ENCODE measurements around the gene CLDND2. TPM values are rescaled to one million over a fixed set of nuclear protein-coding genes. Genes with fewer than 3 reads are reported as not detected.

Gene CLDND2
- total RNA-seq, 1 experiment from 2014 or later, result 0.95 TPM

- Histone ChIP-seq H3K27ac (ENCODE audit: low read length) (no peak overlapping the region), H3K4me3 (ENCODE audit: low read depth in 2 of 2, low read length in 2 of 2) (no peak overlapping the region), H3K27me3 (ENCODE audit: control insufficient read depth, insufficient read depth, low read length) (no peaks in the 10 kb centered on the region), H3K36me3 (ENCODE audit: control insufficient read depth, insufficient read depth, low read length) (no peaks in the 10 kb centered on the region), H3K4me1 (ENCODE audit: control insufficient read depth, insufficient read depth, low read length) (no peaks in the 10 kb centered on the region), H3K9me3 (ENCODE audit: control insufficient read depth, insufficient read depth, low read depth, low read length) (no peaks in the 10 kb centered on the region)
- TF ChIP-seq TCF7L2 (IDR thresholded peaks at IDR 0.05; ENCODE audit: low read depth, low read length), result no peak
- TF ChIP-seq POLR2AphosphoS5 (IDR thresholded peaks at IDR 0.05; ENCODE audit: low read depth, low read length), result no peak
- no peak for TF ChIP-seq SIN3A (IDR thresholded peaks at IDR 0.05; ENCODE audit: borderline replicate concordance, insufficient read depth, low read depth, low read length)
- no peak for TF ChIP-seq REST (IDR thresholded peaks at IDR 0.05; ENCODE audit: insufficient read depth in 1 of 2, low read depth in 2 of 2, low read length in 1 of 2)
- TF ChIP-seq CTCF (IDR thresholded peaks at IDR 0.05), result no peak
- in situ Hi-C loops (cut with HindIII; ENCODE audit: low pct_unique_long_range_greater_than_20kb, low sequenced_read_pairs) (no loop called here), intact Hi-C loops (cut with micrococcal nuclease; ENCODE audit: unreplicated experiment) (loop anchor here (10.0 kb wide), 1 partner anchor 324 kb away; no protein-coding TSS in a partner anchor)
- CTCF ChIA-PET, result no interaction called here
- no peak for DNase-seq (ENCODE audit: low read depth, low spot score)
- BruUV-seq (replicated peaks), result no TSS peak
- no peak for ATAC-seq
- POLR2A ChIA-PET, result no interaction called here
These were observed 38.4 kb downstream of the CLDND2 start for GRCh38 chr19:51330366-51330765.

- ATAC-seq (no peak), DNase-seq (ENCODE audit: low read depth, low spot score) (no peak)
- intact Hi-C loops (cut with micrococcal nuclease; ENCODE audit: unreplicated experiment) (no loop called here), in situ Hi-C loops (cut with HindIII; ENCODE audit: low pct_unique_long_range_greater_than_20kb, low sequenced_read_pairs) (no loop called here)
- Histone ChIP-seq H3K27ac (ENCODE audit: low read length) (no peak overlapping the region), H3K9me3 (ENCODE audit: control insufficient read depth, insufficient read depth, low read depth, low read length) (no peaks in the 10 kb centered on the region), H3K4me3 (ENCODE audit: low read depth in 2 of 2, low read length in 2 of 2) (no peak overlapping the region), H3K36me3 (ENCODE audit: control insufficient read depth, insufficient read depth, low read length) (no peaks in the 10 kb centered on the region), H3K4me1 (ENCODE audit: control insufficient read depth, insufficient read depth, low read length) (no peaks in the 10 kb centered on the region), H3K27me3 (ENCODE audit: control insufficient read depth, insufficient read depth, low read length) (no peaks in the 10 kb centered on the region)
- CTCF ChIA-PET, result no interaction called here
- POLR2A ChIA-PET, result no interaction called here
- BruUV-seq (replicated peaks), result no TSS peak
- TF ChIP-seq CTCF (IDR thresholded peaks at IDR 0.05) (no peak), POLR2AphosphoS5 (IDR thresholded peaks at IDR 0.05; ENCODE audit: low read depth, low read length) (no peak), SIN3A (IDR thresholded peaks at IDR 0.05; ENCODE audit: borderline replicate concordance, insufficient read depth, low read depth, low read length) (no peak), REST (IDR thresholded peaks at IDR 0.05; ENCODE audit: insufficient read depth in 1 of 2, low read depth in 2 of 2, low read length in 1 of 2) (no peak), TCF7L2 (IDR thresholded peaks at IDR 0.05; ENCODE audit: low read depth, low read length) (no peak)
These were observed 39.4 kb downstream of the CLDND2 start for GRCh38 chr19:51329411-51329810.
